Ishikawa (cell line): ENCODE measurements around the gene SNX12.

Experiments
- CEBPB ChIP-seq: IDR thresholded peaks from 2 replicates; pipeline ENCODE4 v1.6.1; 2012
- EGR1 ChIP-seq: IDR thresholded peaks from 2 replicates; pipeline ENCODE4 v1.6.1; 2012
- EP300 ChIP-seq: IDR thresholded peaks from 2 replicates; pipeline ENCODE4 v1.6.1; 2012; ENCODE audit warnings: borderline replicate concordance
- FOXM1 ChIP-seq: IDR thresholded peaks from 2 replicates; pipeline ENCODE4 v1.6.1; 2012; ENCODE audit warnings: low read depth, borderline replicate concordance
- RAD21 ChIP-seq: IDR thresholded peaks from 2 replicates; pipeline ENCODE4 v1.6.1; 2012; ENCODE audit warnings: low read depth
- REST ChIP-seq: IDR thresholded peaks from 2 replicates; pipeline ENCODE4 v1.6.1; 2012; ENCODE audit warnings: low read depth, mild to moderate bottlenecking
- TAF1 ChIP-seq: IDR thresholded peaks from 2 replicates; pipeline ENCODE4 v1.6.1; 2012; ENCODE audit warnings: low read depth, mild to moderate bottlenecking
- TEAD4 ChIP-seq: IDR thresholded peaks from 2 replicates; pipeline ENCODE4 v1.6.1; 2012
- USF1 ChIP-seq: IDR thresholded peaks from 2 replicates; pipeline ENCODE4 v1.6.1; 2012

- TF ChIP-seq TAF1: no peak
- no peak for TF ChIP-seq RAD21
- no peak for TF ChIP-seq TEAD4
- no peak for TF ChIP-seq USF1
- no peak for TF ChIP-seq EP300
- no peak for TF ChIP-seq EGR1
- no peak for TF ChIP-seq CEBPB
- no peak for TF ChIP-seq FOXM1
- TF ChIP-seq REST: no peak
These were observed 39.7 kb upstream of the SNX12 start for GRCh38 chrX:71107762-71108360.
